22Rv1 (cell line): ENCODE results near the gene DUSP12.

Source experiments
- ZFX ChIP-seq: fragments of 450-650 bp; IDR thresholded peaks from 2 replicates; pipeline ENCODE4 v1.6.1; 2017; ENCODE audit warnings: antibody characterized with exemption, borderline replicate concordance
- TF ChIP-seq, protein P1 (sequence below): fragments of 450-650 bp; IDR thresholded peaks from 2 replicates; pipeline ENCODE4 v1.5.1; 2017; ENCODE audit warnings: mild to moderate bottlenecking

DNA sequence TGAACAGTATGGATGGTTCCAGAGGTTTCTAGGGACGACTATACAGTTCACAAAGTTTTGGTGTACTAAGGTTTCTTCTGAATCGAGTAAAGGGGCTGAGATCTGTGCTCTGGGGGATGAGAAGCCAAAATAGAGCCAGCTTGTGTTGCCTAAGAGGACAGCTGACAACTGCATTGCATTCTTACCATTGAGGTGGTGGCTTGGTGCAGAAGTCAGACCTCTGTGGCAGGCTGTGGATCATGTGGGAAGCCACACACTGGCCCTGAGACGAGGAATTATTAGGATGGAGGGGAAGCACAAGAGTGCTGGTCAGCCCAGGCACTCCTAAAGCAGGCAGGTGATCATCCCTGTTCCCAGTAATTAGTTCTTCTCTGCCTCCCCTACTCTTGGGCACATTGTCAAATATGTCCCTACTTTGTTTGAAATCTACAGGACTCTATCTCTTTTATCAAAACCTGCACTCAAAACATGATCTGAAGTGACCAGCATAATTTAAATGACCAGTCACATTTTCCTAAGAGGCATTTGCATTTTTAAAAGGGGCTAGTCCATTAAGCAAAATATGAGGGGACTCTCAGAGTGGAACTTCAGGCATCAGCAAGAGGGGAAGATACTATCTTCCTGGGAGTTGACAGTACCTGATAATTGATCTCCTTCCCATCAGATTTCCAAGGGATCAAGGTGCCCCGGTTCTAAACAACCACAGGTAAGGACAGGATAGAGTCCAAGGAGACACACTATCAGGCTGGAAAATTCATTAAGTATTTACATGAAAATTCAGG lies 28.4 kb upstream of the DUSP12 start, which contains the start of gene FCRLB:
- TF ChIP-seq, protein P1, sequence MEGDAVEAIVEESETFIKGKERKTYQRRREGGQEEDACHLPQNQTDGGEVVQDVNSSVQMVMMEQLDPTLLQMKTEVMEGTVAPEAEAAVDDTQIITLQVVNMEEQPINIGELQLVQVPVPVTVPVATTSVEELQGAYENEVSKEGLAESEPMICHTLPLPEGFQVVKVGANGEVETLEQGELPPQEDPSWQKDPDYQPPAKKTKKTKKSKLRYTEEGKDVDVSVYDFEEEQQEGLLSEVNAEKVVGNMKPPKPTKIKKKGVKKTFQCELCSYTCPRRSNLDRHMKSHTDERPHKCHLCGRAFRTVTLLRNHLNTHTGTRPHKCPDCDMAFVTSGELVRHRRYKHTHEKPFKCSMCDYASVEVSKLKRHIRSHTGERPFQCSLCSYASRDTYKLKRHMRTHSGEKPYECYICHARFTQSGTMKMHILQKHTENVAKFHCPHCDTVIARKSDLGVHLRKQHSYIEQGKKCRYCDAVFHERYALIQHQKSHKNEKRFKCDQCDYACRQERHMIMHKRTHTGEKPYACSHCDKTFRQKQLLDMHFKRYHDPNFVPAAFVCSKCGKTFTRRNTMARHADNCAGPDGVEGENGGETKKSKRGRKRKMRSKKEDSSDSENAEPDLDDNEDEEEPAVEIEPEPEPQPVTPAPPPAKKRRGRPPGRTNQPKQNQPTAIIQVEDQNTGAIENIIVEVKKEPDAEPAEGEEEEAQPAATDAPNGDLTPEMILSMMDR = no peak
- no peak for TF ChIP-seq ZFX
